OCI-LY1 (cell line): ENCODE results near the gene GSG1.
"Not testable (repeated sequence)": the region's sequence is repeated elsewhere in the genome, so short reads cannot be mapped to it uniquely, and the experiment has no call there.

Experiments
- H2AFZ ChIP-seq: fragments of 200-600 bp; sonication (generic), shearing (Covaris generic); 2 replicates; pipeline ENCODE4 v1.6.0; 2014; ENCODE audit warnings: antibody characterized with exemption, mild to moderate bottlenecking, low read length
- H3F3A ChIP-seq: fragments of 200-600 bp; sonication (generic), shearing (Covaris generic); 2 replicates; pipeline ENCODE4 v1.6.0; 2014; ENCODE audit warnings: mild to moderate bottlenecking, antibody characterized with exemption, low read length, moderate library complexity; ENCODE audit not compliant: insufficient read depth
- H3K27ac ChIP-seq: fragments of 200-600 bp; sonication (generic); 2 replicates; pipeline ENCODE4 v1.5.1; 2014; ENCODE audit warnings: low read length, mixed run types, mild to moderate bottlenecking, low read depth; ENCODE audit not compliant: poor library complexity, severe bottlenecking
- H3K27me3 ChIP-seq: fragments of 200-600 bp; sonication (generic); 2 replicates; pipeline ENCODE4 v1.6.0; 2014; ENCODE audit warnings: antibody characterized with exemption, mild to moderate bottlenecking, low read length, moderate library complexity; ENCODE audit not compliant: insufficient read depth
- H3K36me3 ChIP-seq: fragments of 200-600 bp; sonication (generic); 2 replicates; pipeline ENCODE4 v1.6.1; 2014; ENCODE audit warnings: mild to moderate bottlenecking, antibody characterized with exemption, low read length, moderate library complexity, mixed read lengths; ENCODE audit not compliant: insufficient read depth
- H3K4me1 ChIP-seq: fragments of 200-600 bp; sonication (generic); 2 replicates; pipeline ENCODE4 v1.5.1; 2014; ENCODE audit warnings: mild to moderate bottlenecking, low read length, moderate library complexity; ENCODE audit not compliant: insufficient read depth, severe bottlenecking
- H3K4me2 ChIP-seq: fragments of 200-600 bp; sonication (generic), shearing (Covaris generic); 2 replicates; pipeline ENCODE4 v1.6.1; 2014; ENCODE audit warnings: low read length
- H3K4me3 ChIP-seq: fragments of 200-600 bp; sonication (generic); 2 replicates; pipeline ENCODE4 v1.5.1; 2014; ENCODE audit warnings: low read length, low read depth, mild to moderate bottlenecking, mixed read lengths; ENCODE audit not compliant: poor library complexity, severe bottlenecking
- H3K79me2 ChIP-seq: fragments of 200-600 bp; shearing (Covaris generic); 2 replicates; pipeline ENCODE4 v1.6.1; 2016; ENCODE audit warnings: mixed run types, low read length, mixed read lengths; ENCODE audit not compliant: insufficient read depth
- H3K9ac ChIP-seq: fragments of 200-600 bp; sonication (generic), shearing (Covaris generic); 2 replicates; pipeline ENCODE4 v1.6.1; 2014; ENCODE audit warnings: mild to moderate bottlenecking, low read length, mixed read lengths
- H3K9me2 ChIP-seq: fragments of 200-600 bp; sonication (generic), shearing (Covaris generic); 2 replicates; pipeline ENCODE4 v1.6.1; 2014; ENCODE audit warnings: low read depth, mild to moderate bottlenecking, low read length, mixed read lengths
- H3K9me3 ChIP-seq: fragments of 200-600 bp; shearing (Covaris generic); 2 replicates; pipeline ENCODE4 v1.6.1; 2014; ENCODE audit warnings: low read length, mixed read lengths
- H4K20me1 ChIP-seq: fragments of 200-600 bp; sonication (generic), shearing (Covaris generic); 2 replicates; pipeline ENCODE4 v1.6.0; 2016; ENCODE audit warnings: mild to moderate bottlenecking, low read length; ENCODE audit not compliant: insufficient read depth
- EZH2 ChIP-seq: fragments of 200-600 bp; sonication (generic), shearing (Covaris generic); IDR thresholded peaks from 2 replicates; pipeline ENCODE4 v1.8.0; 2017; ENCODE audit warnings: borderline replicate concordance, mixed run types, mild to moderate bottlenecking, antibody characterized with exemption, low read length, moderate library complexity, mixed read lengths
- TF ChIP-seq, protein P1 (sequence below): fragments of 200-600 bp; sonication (generic), shearing (Covaris generic); IDR thresholded peaks from 2 replicates; pipeline ENCODE4 v1.5.1; 2017; ENCODE audit warnings: mild to moderate bottlenecking, antibody characterized with exemption, low read length, moderate library complexity, mixed read lengths

GSG1 gene

DNA sequence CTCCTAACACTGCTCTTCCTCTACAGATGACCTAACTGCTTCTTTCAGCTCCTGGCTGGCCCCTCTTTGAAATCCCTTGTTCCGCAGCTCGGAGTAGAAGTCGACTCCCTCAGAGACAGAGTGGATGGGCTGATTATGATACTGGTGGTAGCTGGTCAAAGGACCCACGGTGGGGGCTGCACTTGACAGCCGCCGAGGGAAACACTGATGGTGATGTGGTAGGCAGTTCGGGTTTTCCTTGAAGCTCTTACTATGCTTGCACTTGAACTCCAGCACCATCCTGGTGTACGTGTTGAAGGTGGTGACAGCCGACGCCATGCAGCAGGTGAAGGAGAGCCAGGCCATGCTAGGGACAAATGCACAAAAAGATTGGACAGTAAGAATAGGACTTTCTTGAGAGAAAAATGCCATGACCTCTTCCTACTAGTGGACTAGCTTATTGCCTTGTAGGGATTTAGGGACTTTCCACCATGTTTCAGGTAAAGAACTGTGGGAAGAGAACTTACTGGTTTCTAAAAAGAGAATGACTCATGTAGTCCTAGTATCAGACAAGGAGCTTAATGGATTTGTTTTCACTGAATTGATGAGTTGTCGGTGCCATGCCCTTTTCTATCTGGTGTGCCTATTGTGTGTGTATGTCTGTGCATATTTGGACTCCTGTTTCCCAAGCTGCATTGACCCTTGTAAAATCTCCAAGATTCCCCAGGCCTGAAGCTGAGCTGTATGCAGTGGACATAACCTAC lies 18.4 kb downstream of the GSG1 start:
- H2AFZ ChIP-seq, result no peak overlapping the region
- no peaks in the 10 kb centered on the region for H3K9me3 ChIP-seq
- H3K9me2 ChIP-seq, result no peaks in the 10 kb centered on the region
- H3K79me2 ChIP-seq, result no peaks in the 10 kb centered on the region
- no peak overlapping the region for H3K4me3 ChIP-seq
- 0 out of 2 replicates have a peak, but pooled peaks cover 5% of the 10 kb centered on the region for H3K27me3 ChIP-seq
- no peaks in the 10 kb centered on the region for H4K20me1 ChIP-seq
- H3K9ac ChIP-seq, result no peak overlapping the region
- H3F3A ChIP-seq, result no peaks in the 10 kb centered on the region
- no peaks in the 10 kb centered on the region for H3K4me1 ChIP-seq
- H3K4me2 ChIP-seq, result no peak overlapping the region
- TF ChIP-seq EZH2, result no peak
- TF ChIP-seq, protein P1, sequence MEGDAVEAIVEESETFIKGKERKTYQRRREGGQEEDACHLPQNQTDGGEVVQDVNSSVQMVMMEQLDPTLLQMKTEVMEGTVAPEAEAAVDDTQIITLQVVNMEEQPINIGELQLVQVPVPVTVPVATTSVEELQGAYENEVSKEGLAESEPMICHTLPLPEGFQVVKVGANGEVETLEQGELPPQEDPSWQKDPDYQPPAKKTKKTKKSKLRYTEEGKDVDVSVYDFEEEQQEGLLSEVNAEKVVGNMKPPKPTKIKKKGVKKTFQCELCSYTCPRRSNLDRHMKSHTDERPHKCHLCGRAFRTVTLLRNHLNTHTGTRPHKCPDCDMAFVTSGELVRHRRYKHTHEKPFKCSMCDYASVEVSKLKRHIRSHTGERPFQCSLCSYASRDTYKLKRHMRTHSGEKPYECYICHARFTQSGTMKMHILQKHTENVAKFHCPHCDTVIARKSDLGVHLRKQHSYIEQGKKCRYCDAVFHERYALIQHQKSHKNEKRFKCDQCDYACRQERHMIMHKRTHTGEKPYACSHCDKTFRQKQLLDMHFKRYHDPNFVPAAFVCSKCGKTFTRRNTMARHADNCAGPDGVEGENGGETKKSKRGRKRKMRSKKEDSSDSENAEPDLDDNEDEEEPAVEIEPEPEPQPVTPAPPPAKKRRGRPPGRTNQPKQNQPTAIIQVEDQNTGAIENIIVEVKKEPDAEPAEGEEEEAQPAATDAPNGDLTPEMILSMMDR, result no peak
- H3K27ac ChIP-seq, result no peak overlapping the region
- no peaks in the 10 kb centered on the region for H3K36me3 ChIP-seq

DNA sequence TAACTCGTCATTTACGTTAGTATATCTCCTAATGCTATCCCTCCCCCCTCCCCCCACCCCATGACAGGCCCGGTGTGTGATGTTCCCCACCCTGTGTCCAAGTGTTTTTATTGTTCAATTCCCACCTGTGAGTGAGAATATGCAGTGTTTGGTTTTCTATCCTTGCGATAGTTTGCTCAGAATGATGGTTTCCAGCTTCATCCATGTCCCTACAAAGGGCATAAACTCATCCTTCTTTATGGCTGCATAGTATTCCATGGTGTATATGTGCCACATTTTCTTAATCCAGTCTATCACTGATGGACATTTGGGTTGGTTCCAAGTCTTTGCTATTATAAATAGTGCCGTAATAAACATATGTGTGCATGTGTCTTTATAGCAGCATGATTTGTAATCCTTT lies 19.8 kb downstream of the GSG1 start:
- not testable (repeated sequence) for H3K9ac ChIP-seq, H3K9me3 ChIP-seq, H3K27ac ChIP-seq, H3K36me3 ChIP-seq, H3K4me1 ChIP-seq, H3K4me3 ChIP-seq, H2AFZ ChIP-seq, H3K9me2 ChIP-seq, H3K27me3 ChIP-seq, H3K79me2 ChIP-seq, H3K4me2 ChIP-seq, H4K20me1 ChIP-seq, H3F3A ChIP-seq

DNA sequence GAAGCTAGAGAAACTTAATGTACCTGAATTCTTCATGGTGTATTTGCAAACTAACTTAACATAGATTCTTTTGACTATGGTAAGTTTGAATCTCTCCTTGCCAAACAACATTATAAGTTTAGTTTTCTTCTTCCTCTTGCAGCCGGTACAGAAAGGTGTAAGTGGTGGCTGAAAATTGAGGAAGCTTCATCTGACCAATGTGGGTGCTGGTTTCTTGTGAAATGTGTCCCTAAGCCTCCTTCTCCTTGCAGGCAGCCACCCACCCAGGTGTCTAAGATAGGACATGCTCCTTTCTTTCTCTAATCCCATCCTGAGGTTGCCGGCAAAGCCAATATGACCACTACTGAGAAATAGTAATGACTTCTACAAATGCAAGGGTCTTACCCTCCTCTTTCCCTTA lies 20.6 kb downstream of the GSG1 start:
- no peaks in the 10 kb centered on the region for H3K79me2 ChIP-seq
- TF ChIP-seq EZH2, result no peak
- TF ChIP-seq, protein P1, result no peak
- no peak overlapping the region for H2AFZ ChIP-seq
- H3K9ac ChIP-seq, result no peak overlapping the region
- H3K36me3 ChIP-seq, result no peaks in the 10 kb centered on the region
- H3K27ac ChIP-seq, result no peak overlapping the region
- H3K9me3 ChIP-seq, result no peaks in the 10 kb centered on the region; the same call in 1 of the 2 replicates
- no peaks in the 10 kb centered on the region for H4K20me1 ChIP-seq
- H3K27me3 ChIP-seq, result 0 out of 2 replicates have a peak, but pooled peaks cover 5% of the 10 kb centered on the region
- H3F3A ChIP-seq, result no peaks in the 10 kb centered on the region
- no peaks in the 10 kb centered on the region for H3K4me1 ChIP-seq
- H3K9me2 ChIP-seq, result no peaks in the 10 kb centered on the region
- H3K4me2 ChIP-seq, result no peak overlapping the region
- no peak overlapping the region for H3K4me3 ChIP-seq

GRCh38 chr12:13080266-13080665 lies 23.2 kb downstream of the GSG1 start:
- Histone ChIP-seq H3K27ac (no peak overlapping the region), H3K9me3 (no peaks in the 10 kb centered on the region; the same call in 1 of the 2 replicates), H2AFZ (no peak overlapping the region), H3K9ac (no peak overlapping the region), H3F3A (no peaks in the 10 kb centered on the region), H3K79me2 (no peaks in the 10 kb centered on the region), H3K36me3 (no peaks in the 10 kb centered on the region), H3K27me3 (no peaks in the 10 kb centered on the region), H3K4me3 (no peak overlapping the region), H3K9me2 (no peaks in the 10 kb centered on the region), H3K4me2 (no peak overlapping the region), H3K4me1 (no peaks in the 10 kb centered on the region), H4K20me1 (no peaks in the 10 kb centered on the region)
- no peak for TF ChIP-seq EZH2
- TF ChIP-seq, protein P1, result no peak
